MV-4-11 (cell line): ENCODE results near the gene TMIE.

Source experiments
- DNase-seq: peaks from one replicate; lab custom pipeline; 2025; lab: John Stamatoyannopoulos, UW

Gene TMIE

DNA sequence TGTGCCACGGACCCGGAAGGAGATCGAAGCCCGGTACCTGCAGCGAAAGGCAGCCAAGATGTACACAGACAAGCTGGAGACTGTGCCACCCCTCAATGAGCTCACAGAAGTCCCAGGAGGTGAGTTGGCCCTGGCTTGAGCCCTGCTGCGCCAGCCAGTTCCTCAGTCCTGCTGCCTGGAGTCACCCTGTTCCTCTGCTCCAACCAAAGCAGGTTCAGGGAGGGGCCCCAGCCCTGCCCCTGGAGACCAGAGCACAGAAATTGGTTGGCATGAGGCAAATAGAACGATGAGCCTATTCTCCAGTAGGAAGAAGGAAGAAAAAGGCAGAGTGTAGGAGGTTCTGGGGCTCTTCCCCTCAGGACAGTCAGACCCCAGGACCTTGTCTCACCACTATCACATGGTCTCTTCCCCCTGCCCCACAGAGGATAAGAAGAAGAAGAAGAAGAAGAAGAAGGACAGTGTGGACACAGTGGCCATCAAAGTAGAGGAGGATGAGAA, 8.0 kb downstream of the TMIE start:
- no peak for DNase-seq

DNA sequence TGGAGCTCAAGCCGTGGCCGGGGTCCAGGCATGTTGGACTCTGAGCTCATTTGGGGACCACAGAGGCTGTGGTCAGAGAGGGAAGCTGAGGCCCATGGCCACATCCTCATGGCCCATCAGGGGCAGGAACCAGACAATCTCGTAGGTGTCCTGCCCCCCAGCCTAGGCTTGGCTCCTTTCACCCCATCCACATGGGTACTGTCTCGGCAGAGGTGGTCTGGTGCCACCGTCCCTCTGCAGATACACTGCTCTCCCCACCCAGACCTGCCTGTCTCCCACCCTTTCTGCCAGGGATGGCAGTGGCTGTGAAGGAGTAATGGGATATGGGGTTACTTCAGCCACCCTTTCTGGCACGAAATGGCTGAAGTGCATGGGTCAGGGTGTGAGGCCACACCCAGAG, 8.5 kb downstream of the TMIE start:
- no peak for DNase-seq

DNA sequence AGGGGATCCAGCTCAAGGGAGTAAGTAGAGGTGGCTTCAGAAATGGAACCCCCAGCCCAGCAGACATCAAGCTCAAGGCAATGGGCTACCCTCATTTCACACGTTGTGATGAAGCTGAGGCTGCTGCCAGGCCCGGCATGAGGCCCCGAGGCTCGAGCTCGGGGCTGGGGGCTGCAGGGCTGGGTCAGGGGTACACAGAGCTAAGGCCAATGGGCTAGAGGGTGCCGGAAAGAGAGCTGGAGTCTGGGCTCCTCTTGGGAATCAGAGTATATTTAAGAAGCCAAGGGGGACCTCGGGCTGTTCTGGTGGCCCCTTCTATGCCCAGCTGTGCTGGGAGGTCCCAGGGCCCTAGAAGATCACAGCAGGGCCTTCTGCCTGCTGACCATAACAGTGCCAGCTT, 9.0 kb downstream of the TMIE start:
- DNase-seq: no peak

DNA sequence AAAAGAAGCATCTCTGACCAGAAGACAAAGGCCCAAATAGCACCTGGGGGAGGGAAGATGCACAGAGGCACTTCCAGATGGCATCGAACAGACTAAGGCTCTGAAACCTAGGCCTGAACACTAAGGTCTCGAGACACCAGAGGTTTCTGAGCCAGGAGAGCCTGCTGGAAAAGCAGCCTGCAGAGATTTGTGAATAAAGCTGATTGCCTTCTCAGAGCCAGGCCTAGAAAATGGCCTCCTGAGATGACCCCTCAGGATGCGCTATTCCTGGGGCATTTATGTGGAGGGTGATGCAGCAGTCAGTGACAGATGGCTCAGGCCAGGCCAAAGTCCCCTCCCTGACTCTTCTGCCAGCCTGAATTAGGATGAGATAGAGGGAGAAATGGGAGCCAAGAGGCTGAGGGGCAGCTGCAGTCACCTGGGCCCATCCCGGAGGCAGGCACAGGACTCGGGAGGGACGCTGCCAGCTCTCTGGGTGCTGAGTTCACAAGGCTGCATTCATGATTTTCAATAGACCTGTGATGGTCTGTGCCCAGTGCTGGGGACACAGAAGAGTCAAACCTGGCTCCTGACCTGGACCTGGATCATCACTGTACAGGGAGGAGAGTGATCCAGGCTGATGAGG, 9.6 kb downstream of the TMIE start:
- no peak for DNase-seq

DNA sequence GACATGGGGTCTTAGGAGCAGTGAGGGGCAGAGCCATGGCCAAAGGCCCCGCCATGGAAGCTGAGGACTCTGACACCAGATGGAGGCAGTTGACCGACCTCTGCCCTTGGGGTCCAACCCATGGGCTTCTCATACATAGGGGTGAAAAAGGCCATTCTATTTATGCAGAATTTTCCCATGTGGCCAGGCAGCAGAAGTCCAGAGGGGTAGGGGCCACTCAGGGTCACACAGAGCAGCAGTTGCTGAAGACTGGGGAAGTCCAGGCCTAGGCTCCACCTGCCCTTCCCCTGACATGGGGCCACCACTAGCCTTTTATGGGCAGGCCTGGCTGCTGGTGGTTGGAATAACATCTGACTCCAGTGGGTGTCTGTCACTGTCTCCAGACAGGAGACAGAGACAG, 10.1 kb downstream of the TMIE start:
- no peak for DNase-seq

DNA sequence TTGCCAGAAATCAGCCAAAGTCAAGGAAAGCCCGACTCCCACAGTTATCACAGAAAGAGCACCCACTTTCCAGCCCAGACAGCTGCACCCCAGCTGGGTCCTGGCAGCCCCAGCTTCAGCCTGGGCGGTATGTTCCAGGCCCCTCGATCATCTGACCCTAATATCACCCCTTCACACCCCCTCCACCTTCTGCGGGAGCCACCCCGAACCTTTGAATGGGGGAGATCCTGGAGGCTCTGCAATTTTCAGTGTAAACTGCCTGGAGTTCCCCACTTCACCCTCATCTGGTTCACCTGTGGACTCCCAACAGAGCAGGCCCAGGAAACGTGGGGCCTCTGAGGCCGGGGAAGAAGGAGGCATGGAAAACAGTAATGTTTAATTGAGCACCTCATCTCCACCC, 10.6 kb downstream of the TMIE start:
- no peak for DNase-seq

DNA sequence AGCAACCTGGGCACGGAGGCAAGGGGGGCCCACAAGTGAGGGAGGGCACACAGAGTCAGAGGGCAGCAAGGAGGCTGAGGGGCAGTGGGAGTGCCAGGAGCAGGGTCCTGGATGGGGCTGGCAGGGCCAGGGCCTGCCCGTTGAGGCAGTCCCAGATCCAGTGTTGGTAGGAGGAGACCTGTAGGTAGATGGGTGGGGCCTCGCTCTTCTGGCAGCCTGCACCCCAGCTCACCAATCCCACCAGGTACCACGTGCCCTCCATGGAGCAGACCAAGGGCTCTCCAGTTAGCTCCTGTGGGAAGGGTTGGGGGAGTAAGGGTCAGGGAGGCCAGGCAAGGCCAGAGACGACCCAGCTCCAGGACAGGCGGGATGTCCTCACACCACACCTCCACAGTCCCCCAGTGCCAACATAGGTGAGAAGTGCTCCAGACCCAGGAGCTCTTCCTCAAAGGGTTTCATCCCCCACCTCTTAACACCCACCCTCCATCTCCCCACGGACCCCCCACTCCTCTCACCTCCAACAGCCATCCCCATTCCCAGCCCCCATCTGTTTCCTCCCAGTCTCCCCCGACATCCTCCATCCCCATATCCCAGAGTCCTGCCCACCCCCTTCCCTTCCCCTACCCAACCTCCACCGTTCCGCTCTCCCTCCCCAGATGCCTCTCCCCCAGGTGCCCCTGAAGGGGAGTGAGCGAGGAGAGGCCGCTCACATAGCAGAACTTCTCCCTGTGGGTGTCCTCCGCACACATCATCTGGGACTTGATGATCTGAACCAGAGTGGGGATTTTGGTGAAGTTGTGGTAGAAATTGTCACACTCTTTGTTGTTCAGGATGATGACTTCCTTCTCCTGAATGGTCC, 11.2 kb downstream of the TMIE start:
- no peak for DNase-seq

DNA sequence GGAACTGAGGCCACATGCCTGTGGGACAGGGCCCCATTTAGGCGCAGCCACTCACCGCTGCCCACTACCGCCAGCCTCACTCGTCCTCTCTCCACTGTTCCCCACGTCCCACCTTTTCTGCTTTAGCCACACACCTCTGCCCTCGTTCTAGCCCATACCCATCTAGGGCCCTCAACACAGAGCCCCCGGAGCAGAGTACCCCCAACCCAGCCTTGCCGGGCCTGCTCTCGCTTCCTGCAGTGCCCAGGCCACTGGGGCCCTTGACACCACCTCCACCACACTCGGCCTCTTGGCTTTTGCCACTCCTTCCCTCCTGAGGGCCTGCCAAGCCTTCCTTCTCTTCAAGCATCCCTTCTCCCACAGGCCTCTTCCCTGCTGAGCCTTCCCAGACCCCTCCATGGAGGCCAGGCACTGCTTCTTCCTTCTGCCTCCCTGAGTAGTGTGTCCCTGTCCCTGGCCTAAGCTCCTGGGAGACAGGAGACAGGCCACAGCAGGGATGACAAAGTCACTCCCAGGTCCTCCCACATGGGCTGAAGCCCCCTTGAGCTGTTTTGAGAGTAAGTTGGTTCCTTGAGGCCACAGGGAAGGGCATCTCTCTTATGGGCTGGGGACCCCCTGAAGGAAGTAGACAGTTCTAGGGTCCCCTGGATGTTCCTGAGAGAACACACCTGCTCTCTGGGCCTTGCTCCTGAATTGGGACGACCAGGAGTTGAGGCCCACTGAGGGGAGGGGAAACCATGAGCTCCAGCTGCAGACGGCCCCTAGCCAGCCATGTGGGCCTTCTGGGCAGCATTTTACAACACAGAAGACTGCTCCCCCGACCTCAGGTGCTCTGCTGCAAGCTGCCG, 12.1 kb downstream of the TMIE start:
- DNase-seq: no peak

DNA sequence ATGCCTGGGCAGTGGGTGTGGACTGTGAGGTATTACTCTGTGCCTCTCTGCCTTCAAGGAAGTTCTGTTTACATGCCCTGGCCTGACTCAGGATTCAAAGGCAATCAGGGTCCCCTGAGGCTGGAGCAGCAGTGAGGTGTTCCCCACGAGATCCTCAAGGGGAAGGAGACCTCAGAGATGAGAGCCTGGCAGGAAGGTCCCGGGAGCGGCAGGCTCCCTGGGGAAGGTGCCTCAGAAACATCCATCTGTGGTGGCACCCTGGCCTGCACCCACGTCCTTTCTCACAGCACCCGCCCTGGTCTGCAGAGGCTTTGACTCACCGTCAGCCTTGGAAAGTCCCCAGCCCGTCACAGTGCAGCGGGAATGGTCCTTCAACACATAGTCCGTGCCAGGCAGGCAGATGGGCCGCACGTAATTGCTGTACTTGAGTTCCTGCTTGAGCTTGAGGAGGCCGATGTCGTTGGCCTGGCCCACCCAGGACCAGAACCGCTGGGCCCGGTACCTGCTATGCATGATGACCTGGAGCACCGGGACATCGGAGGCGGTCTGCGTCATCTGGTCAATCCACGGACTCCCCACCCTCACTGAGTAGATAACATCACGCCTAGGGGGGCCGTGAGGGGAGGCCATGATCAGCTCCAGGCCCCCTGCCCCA, 12.8 kb downstream of the TMIE start:
- no peak for DNase-seq

DNA sequence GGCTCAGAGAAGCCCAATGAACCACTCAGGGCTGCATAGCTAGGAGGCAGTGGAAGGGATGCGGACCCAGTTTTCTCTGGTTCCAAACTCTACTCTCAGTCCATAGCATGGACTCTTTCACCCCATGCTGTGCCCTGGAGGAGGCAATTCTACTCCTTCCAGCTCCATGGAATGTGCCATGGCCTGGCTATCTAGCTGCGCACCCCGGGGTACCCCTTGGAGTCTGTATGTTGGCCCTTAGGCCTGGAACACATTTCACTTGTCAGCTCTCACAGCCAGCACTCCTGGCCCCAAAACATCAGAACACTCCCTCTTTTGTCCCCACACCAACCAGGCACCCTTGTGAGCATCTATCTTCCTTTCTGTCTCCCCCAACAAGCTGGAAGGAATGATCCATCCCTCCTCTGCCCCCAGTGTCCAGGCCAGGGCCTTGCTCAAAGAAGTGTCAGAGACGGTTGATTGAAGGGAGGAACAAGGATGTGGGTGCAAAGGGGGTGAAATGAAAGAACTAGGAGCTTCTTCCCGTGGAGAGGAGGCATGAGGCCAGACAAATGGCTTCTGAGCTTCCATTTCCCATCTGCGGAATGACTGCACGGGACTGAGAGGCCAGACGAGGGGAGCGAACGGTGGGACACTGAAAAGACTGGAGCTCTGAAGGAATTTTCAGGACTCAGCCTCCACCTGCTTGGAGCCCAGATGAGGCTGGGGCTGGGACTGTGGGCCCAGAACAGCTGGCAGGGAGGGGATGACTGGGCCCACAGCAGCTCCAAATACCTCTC, 13.7 kb downstream of the TMIE start:
- no peak for DNase-seq

DNA sequence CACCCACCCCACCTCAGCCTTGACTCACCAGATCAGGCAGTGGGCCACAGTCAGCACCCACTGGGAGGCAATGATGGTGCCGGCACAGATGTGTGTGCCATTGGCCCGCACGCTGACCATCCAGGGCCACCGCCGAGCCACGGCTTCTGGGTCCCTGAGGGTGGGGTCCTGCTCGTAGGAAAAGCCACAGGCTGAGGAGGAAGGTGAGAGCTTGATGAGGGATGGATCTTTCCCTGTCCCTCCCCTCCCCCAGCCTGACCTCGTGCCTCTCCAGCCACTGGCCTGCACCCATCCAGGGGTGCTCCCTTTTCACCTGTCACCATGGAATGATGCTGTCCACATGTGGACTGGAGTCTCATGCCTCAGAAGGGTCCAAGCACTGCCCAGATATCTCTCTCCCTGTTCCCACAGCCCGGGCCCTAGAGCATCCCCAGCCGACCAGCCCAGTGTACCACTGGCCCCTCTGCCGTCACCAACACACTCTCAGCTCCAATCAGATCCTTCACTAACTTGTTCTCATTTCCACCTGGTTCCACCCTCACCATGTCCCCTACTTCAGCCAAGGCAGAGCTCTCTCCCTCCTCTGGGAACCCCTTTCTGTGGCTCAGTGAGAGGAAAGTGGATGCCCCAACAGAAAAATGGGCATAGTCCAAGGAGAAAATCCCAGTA, 14.4 kb downstream of the TMIE start:
- no peak for DNase-seq

DNA sequence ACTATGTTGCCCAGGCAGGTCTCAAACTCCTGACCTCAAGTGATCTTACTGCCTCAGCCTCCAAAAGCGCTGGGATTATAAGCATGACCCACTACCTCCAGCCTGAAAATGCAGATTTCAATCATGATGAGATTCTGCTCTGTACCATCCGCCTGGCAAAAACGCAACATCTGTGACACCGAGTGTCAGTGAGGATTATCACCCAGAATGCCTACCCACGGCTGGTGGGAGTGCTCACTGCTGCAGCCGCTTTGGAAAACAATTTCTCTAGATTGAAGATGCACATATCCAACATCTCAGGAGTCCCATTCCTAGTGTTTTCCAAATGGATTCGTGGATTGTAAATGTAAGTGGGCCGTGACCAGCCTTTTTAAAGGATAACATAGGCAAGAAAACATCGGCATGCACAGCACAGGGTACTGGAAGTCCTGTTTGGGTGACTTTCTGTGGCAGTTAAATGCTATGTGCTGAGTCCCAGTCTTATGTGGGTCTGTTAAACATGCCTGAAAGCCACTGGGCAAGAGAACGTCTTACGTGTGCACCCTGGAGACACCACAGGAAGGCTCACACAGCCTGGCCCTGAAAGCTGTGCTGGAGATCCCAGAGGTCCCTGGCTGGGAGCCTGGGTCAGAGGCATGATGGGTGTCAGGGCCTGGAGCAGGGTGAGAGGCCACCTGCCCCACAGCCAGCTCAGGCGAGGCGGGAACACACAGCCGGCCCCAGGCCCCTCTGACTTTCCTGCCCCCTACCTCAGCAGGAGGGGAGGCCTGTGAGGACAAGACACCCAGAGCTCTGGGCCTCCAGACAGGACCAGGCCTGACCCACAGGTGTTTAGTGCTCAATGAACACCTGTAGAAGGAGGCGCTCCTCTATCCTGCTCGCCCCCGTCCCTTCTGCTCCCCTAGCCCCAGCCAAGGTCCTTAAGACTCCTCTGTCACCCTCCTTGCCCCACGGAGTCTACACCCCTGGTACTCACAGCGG, 15.6 kb downstream of the TMIE start:
- DNase-seq: no peak

DNA sequence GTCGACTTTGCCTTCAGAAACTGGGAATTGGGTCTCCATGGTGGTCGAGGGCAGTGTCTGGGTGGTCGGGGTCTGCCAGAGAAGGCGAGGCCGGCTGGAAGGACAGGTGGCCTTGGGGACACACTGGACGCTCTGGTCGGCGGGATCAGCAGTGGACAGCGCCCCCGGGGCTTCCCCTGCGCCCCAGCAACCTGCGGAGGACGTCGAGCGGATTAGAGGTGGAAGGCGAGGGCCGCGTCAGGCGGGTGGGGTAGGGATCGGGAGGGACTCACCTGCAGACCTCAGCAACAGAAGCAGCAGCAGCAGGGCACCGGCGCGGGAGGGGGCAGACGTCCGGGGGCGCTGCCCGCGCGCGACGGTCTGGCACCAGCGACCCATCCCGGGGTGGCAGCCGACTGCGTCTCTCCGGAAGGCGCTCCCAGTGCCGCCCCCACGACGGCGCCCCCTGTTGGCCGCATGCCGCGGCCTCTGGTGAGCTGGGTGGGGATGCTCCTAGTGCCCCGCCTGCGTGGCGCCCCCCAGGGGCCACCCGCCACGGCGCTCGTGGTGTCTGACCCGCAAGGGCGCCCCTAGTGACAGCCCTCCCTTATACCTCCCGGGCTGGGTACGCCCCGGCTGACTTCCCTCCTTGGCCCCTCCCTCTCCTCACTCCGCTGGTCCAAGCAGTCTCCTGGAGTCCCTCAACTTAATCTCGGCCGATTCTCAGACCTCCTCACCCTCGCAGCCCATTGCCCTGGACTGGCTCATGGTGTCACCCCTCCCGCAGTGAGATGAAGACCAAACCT, 16.4 kb downstream of the TMIE start, which contains the start of gene PRSS50:
Gene PRSS50, minus strand, starts transcription at position 423 of the 785 bp plus-strand sequence. Its CDS starts 45 bp downstream, at position 378.
- DNase-seq: no peak

DNA sequence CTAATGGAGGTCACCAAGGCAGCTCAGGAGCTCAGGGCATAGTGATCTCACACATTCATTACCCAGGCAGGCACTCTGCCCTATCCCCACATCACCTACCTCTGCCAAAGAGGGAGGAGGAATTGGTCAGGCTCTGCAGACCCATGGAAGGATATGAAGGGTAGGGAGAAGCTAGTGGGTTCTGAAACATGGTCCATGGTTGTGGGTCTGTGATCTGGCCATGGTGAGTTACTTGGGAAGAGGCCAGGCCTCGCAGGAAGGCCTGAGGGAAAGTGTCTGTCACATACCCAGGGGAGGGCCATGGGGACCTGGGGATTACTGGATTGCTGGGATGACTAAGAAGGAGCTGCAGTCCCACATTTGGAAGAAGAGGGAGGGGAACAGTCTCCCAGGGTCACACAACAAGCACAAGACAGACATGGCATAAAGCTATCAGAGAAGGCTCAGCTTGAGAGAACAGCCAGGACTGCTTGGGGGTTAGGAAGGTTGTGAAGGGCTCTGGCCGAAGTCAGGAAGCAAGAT, 17.9 kb downstream of the TMIE start:
- DNase-seq: no peak

DNA sequence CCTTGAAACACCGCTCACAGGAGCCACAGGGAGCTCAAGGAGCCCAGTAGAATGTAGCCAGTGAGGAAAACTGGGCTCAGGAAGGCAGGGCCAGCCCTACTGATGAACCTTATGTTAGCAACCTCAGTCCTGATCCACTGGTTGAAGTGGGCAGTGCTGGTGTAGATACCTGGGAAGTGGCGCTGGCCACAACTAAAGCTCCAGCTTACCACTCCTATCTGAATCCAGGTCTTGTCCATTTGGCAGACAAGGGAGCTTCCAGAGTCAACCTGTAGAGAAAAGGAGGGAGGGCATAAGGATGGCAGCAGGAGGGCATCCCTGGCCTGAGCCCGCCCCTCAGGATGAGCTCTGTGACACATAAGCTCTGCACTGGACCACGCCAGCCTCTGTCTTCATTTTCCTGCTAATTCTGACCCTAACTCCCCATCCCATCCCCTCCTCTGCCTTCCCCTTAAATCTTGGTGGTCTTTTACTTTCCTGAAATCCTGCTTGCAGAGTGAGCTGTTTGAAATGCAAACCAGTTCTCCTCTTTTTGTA, 18.6 kb downstream of the TMIE start:
- DNase-seq: no peak

DNA sequence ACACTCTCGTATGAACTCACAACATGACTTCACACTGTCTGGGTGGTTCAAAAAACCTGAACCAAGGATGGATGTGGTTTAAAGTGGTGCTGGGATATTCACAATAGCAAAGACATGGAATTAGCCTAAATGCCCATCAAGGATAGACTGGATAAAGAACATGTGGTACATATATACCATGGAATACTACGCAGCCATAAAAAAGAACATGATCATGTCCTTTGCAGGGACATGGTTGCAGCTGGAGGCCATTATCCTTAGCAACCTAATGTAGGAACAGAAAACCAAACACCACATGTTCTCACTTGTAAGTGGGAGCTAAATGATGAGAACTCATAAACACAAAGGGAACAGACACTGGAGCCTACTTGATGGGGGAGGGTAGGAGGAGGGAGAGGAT, 19.8 kb downstream of the TMIE start:
- no peak for DNase-seq

DNA sequence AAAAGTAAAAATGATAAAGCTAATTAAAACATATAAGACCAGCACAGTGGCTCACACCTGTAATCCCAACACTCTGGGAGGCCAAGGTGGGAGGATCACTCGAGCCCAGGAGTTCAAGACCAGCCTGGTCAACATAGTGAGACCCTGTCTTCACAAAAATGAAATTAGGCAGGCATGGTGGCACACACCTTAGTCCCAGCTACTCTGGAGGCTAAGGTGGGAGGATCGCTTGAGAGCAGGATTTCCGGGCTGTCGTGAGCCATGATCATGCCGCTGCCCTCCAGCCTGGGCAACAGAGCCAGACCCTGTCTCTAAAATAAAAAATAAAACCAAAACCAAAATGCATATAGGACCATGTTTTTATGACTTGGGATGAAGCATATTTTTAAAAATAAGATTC, 21.3 kb downstream of the TMIE start:
- no peak for DNase-seq

DNA sequence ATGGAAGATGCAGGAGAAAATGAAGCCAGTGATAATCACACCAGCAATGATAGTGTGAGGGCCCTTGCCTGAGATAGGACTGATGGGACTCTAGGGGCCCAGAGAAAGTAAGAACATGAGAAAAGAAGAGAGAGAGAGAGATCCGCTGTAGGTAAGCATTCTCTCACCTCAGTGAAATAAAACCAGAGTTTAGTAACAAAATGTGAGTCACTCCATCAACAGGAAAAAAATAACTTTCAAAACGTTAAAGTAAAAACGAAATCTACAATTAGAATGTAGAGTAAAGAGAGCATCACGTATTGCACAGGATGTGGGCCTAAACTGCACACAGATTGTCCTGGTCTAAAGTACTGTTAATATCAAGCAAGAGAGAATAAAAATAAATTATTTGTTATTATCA, 23.2 kb downstream of the TMIE start:
- no peak for DNase-seq
